WTC11 (cell line): ENCODE measurements around the gene ATN1. TPM values are rescaled to one million over a fixed set of nuclear protein-coding genes. Genes with fewer than 3 reads are reported as not detected.

Source experiments
- ATAC-seq: fragments of 200-7000 bp; cut with Tn5 transposase; 2 replicates; pipeline ENCODE4 v1.10.0; 2021; ENCODE audit warnings: mild to moderate bottlenecking, moderate library complexity
- CTCF ChIA-PET: fragments of 300-600 bp; sonication (Branson Sonifier 250); formaldehyde crosslinking; loops from one replicate; lab custom pipeline; 2021; ENCODE audit warnings: antibody characterized with exemption; lab: Charles Lee
- POLR2A ChIA-PET: fragments of 350-600 bp; sonication (Branson Sonifier 250); formaldehyde crosslinking; loops from one replicate; lab custom pipeline; 2021; ENCODE audit warnings: antibody characterized with exemption; lab: Charles Lee
- DNase-seq: peaks from one replicate; pipeline ENCODE4 v3.0.0; 2021; ENCODE audit warnings: low spot score
- H3K27ac Mint-ChIP-seq: 2 replicates; pipeline ENCODE4 v1.8.0; 2021; ENCODE audit warnings: mixed read lengths
- H3K27me3 Mint-ChIP-seq: 2 replicates; pipeline ENCODE4 v1.8.0; 2021; ENCODE audit warnings: low read depth, mild to moderate bottlenecking, moderate library complexity, mixed read lengths
- H3K36me3 Mint-ChIP-seq: 2 replicates; pipeline ENCODE4 v1.8.0; 2021; ENCODE audit warnings: mixed read lengths
- H3K4me1 Mint-ChIP-seq: 2 replicates; pipeline ENCODE4 v1.8.0; 2022; ENCODE audit warnings: mixed read lengths
- H3K4me3 Mint-ChIP-seq: 2 replicates; pipeline ENCODE4 v1.8.0; 2021; ENCODE audit warnings: mild to moderate bottlenecking, moderate library complexity, mixed read lengths
- H3K9me3 Mint-ChIP-seq: 2 replicates; pipeline ENCODE4 v1.8.0; 2021; ENCODE audit warnings: mixed read lengths
- AFF4 ChIP-seq: sonication (generic); formaldehyde crosslinking; IDR thresholded peaks from 2 replicates; pipeline ENCODE4 v1.8.1; 2023; ENCODE audit warnings: mild to moderate bottlenecking, missing genetic modification reagents, borderline replicate concordance
- ATF1 ChIP-seq: sonication (generic); formaldehyde crosslinking; IDR thresholded peaks from 2 replicates; pipeline ENCODE4 v1.8.1; 2023; ENCODE audit warnings: mild to moderate bottlenecking, moderate library complexity, missing genetic modification reagents
- ESRRA ChIP-seq: sonication (generic); formaldehyde crosslinking; IDR thresholded peaks from 2 replicates; pipeline ENCODE4 v1.8.1; 2022; ENCODE audit warnings: mild to moderate bottlenecking, missing genetic modification reagents, borderline replicate concordance
- FOXJ3 ChIP-seq: sonication (generic); formaldehyde crosslinking; IDR thresholded peaks from 2 replicates; pipeline ENCODE4 v1.9.0; 2021; ENCODE audit warnings: missing genetic modification reagents, mild to moderate bottlenecking, borderline replicate concordance
- FOXK1 ChIP-seq: sonication (generic); formaldehyde crosslinking; IDR thresholded peaks from 2 replicates; pipeline ENCODE4 v1.8.0; 2022; ENCODE audit warnings: mild to moderate bottlenecking, moderate library complexity, missing genetic modification reagents
- MLX ChIP-seq: sonication (generic); formaldehyde crosslinking; IDR thresholded peaks from 2 replicates; pipeline ENCODE4 v1.8.1; 2023; ENCODE audit warnings: mild to moderate bottlenecking, missing genetic modification reagents, moderate library complexity
- MXD4 ChIP-seq: fragments of 250-450 bp; sonication (Bioruptor Pico); IDR thresholded peaks from 2 replicates; pipeline ENCODE4 v1.8.0; 2021; ENCODE audit warnings: mild to moderate bottlenecking, moderate library complexity, borderline replicate concordance
- NR3C1 ChIP-seq: sonication (generic); formaldehyde crosslinking; conservative IDR thresholded peaks from 2 replicates; pipeline ENCODE4 v1.8.1; 2023; ENCODE audit warnings: low read depth, mild to moderate bottlenecking, missing genetic modification reagents
- RORB ChIP-seq: fragments of 250-450 bp; sonication (Bioruptor Pico); IDR thresholded peaks from 2 replicates; pipeline ENCODE4 v1.9.0; 2021; ENCODE audit warnings: mild to moderate bottlenecking
- ZBTB21 ChIP-seq: sonication (generic); formaldehyde crosslinking; IDR thresholded peaks from 2 replicates; pipeline ENCODE4 v1.8.1; 2023; ENCODE audit warnings: mild to moderate bottlenecking, missing genetic modification reagents, borderline replicate concordance
- ZMAT4 ChIP-seq: fragments of 250-450 bp; sonication (Bioruptor Pico); IDR thresholded peaks from 2 replicates; pipeline ENCODE4 v1.9.0; 2021; ENCODE audit warnings: mild to moderate bottlenecking
- ZNF121 ChIP-seq: sonication (generic); formaldehyde crosslinking; IDR thresholded peaks from 2 replicates; pipeline ENCODE4 v1.8.0; 2023; ENCODE audit warnings: missing genetic modification reagents
- ZNF263 ChIP-seq: sonication (generic); formaldehyde crosslinking; IDR thresholded peaks from 2 replicates; pipeline ENCODE4 v1.8.1; 2022; ENCODE audit warnings: low read depth, mild to moderate bottlenecking, moderate library complexity, missing genetic modification reagents
- ZNF512 ChIP-seq: sonication (generic); formaldehyde crosslinking; IDR thresholded peaks from 2 replicates; pipeline ENCODE4 v1.8.1; 2022; ENCODE audit warnings: missing genetic modification reagents, borderline replicate concordance
- ZNF532 ChIP-seq: fragments of 250-450 bp; sonication (Bioruptor Pico); IDR thresholded peaks from 2 replicates; pipeline ENCODE4 v1.9.0; 2021; ENCODE audit warnings: mild to moderate bottlenecking, borderline replicate concordance
- ZNF671 ChIP-seq: fragments of 250-450 bp; sonication (Bioruptor Pico); IDR thresholded peaks from 2 replicates; pipeline ENCODE4 v1.8.0; 2021; ENCODE audit warnings: mild to moderate bottlenecking
- total RNA-seq: library from RNA; stranded (reverse); gene quantifications from 3 replicates; pipeline ENCODE4 v1.2.3, GENCODE V29; 2021
- TF ChIP-seq, protein P1 (sequence below): sonication (generic); formaldehyde crosslinking; IDR thresholded peaks from 2 replicates; pipeline ENCODE4 v1.8.0; 2023; ENCODE audit warnings: missing genetic modification reagents
- TF ChIP-seq, protein P2 (sequence below): fragments of 250-450 bp; sonication (Bioruptor Pico); conservative IDR thresholded peaks from 2 replicates; pipeline ENCODE4 v1.9.0; 2021; ENCODE audit warnings: mild to moderate bottlenecking

Gene ATN1
- total RNA-seq, 1 experiment from 2014 or later: 87.1 TPM

DNA sequence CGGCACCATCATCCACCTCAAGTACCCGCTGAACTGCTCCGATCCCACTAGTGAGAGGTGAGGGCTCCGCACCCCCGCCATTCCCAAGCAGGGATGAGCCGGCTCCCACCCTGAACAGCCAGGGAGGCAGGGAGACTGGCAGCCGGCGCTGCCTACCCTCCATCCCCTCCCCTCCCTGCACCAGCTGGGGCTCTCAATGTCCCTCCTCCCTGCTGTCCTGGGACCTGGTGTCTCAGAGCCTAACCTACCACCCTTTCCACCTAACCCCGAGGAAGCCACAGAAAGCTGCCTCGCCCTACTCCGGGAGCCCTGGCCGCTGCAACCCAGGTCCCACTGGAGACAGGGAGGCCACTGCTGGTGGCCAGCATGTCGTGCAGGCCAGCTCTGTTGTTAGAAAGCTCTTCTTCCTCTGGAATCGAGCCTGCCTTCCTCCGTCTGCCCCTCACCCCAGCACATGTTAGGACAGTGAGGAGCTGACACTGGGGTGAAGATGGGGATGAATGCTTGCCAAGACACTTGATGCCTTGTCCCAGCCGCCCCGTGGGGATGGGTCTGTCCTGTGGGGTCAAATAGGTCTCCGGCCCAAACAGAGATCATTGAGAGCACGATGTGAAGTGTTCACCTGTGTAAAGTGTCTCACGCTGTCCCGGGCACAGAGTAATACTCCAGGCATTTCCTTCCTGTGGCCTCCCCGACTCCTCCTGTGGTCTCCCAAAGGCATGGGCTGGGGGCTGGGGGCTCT, 24.5 kb downstream of the ATN1 start:
- no peak; the same call in 1 of the 2 replicates for ATAC-seq
- Mint-ChIP-seq H3K9me3 (no peaks in the 10 kb centered on the region), H3K4me1 (peaks cover 23% of the 10 kb centered on the region)
- TF ChIP-seq, protein P1, sequence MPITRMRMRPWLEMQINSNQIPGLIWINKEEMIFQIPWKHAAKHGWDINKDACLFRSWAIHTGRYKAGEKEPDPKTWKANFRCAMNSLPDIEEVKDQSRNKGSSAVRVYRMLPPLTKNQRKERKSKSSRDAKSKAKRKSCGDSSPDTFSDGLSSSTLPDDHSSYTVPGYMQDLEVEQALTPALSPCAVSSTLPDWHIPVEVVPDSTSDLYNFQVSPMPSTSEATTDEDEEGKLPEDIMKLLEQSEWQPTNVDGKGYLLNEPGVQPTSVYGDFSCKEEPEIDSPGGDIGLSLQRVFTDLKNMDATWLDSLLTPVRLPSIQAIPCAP: no peak
- TF ChIP-seq, protein P2, sequence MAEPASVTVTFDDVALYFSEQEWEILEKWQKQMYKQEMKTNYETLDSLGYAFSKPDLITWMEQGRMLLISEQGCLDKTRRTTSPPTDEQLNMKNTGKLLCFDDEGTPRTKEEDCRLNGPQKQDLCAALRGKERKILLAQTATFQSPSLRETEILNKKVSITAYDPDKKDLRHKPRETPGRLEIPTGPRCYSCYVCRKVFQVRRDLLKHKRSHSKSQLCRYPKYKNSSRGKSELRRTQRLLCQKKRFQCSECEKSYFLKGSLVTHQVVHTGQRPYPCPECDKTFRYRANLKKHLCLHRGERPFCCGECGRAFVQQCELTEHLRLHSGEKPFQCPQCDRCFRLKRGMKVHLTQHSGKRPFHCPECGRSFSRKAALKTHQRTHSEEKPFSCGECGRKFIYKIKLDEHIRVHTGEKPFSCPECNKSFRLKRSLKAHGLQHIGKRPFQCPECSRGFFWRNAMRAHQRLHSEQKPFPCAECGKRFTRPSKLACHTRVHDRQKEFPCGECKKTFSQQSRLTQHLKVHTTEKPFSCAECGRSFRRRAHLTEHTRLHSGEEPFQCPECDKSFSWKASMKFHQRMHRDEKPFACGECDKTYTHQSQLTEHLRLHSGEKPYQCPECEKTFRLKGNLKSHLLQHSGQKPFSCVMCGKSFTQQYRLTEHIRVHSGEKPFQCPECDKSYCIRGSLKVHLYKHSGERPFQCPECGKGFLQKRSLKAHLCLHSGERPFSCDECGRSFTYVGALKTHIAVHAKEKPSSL: no peak
- no peak for TF ChIP-seq FOXK1 (CRISPR knock-in tag)
- no peak for TF ChIP-seq ZBTB21
- TF ChIP-seq MLX (CRISPR knock-in tag): no peak
- no peak for TF ChIP-seq MXD4 (CRISPR knock-in tag)
- TF ChIP-seq ZNF532 (CRISPR knock-in tag): no peak
- no peak for TF ChIP-seq AFF4 (CRISPR knock-in tag)
- no peak for TF ChIP-seq NR3C1 (CRISPR knock-in tag)
- TF ChIP-seq FOXJ3 (CRISPR knock-in tag): no peak
- TF ChIP-seq RORB (CRISPR knock-in tag): no peak
- TF ChIP-seq ESRRA (CRISPR knock-in tag): no peak
- TF ChIP-seq ZMAT4 (CRISPR knock-in tag): no peak
- no peak for TF ChIP-seq ATF1 (CRISPR knock-in tag)
- TF ChIP-seq ZNF263 (CRISPR knock-in tag): no peak
- TF ChIP-seq ZNF512: no peak
- TF ChIP-seq ZNF671: no peak
- no peak for TF ChIP-seq ZNF121 (CRISPR knock-in tag)
- TF ChIP-seq, all 79 proteins: peak for 0
- Mint-ChIP-seq H3K27ac (0 out of 2 replicates have a peak overlapping the region, but pooled peaks have one; percentile 23), H3K27me3 (no peaks in the 10 kb centered on the region), H3K4me3 (no peak overlapping the region), H3K36me3 (no peaks in the 10 kb centered on the region)
- DNase-seq: no peak
- CTCF ChIA-PET: interaction anchor here (1.0 to 2.7 kb wide), 7 partner anchors 9 to 156 kb away, joined by 3 to 12 read pairs (median 4); partner anchors contain the start of gene SPSB2
- POLR2A ChIA-PET: interaction anchor here (0.5 kb wide), 1 partner anchor 52 kb away, joined by 5 read pairs; no protein-coding TSS in a partner anchor
